A549 treated with ZK216348 at 1 μM for 4 hours (cell line): Measurements from ENCODE around the gene RNPC3. TPM values are rescaled to one million over a fixed set of nuclear protein-coding genes. Genes with fewer than 3 reads are reported as not detected.

Experiments
- total RNA-seq: library from RNA; stranded (reverse); fragments of 200-300 nt; extraction: Qiagen RNA extraction; gene quantifications from 5 replicates; pipeline ENCODE4 v1.2.3, GENCODE V29; 2022; ENCODE audit warnings: low read depth

The RNPC3 gene
- total RNA-seq, result 5.6 to 7.5 TPM (median 6.3 TPM) in 5 replicates

GRCh38 chr1:103525607-103526507 lies at the start of gene RNPC3:
Gene RNPC3, plus strand, starts transcription at chr1:103525699. Its CDS starts 372 bp downstream, at chr1:103526071.

GRCh38 chr1:103571289-103571688 lies 45.8 kb downstream of the RNPC3 start, which contains the start of gene AMY2B:
Gene AMY2B, plus strand, starts transcription at chr1:103571589. Its CDS starts 14 bp downstream, at chr1:103571603.

Other genes starting within 250 kb of the RNPC3 start
- gene AMY2B, start 45.9 kb downstream of the RNPC3 start, total RNA-seq, result 0.32 to 0.63 TPM (median 0.35 TPM) in 5 replicates
- gene AMY2A, start 91.7 kb downstream of the RNPC3 start, total RNA-seq, result not detected in 5 replicates
- not detected in 5 replicates for gene AMY1A, start 130.1 kb downstream of the RNPC3 start, total RNA-seq
- gene AMY1B, start 170.5 kb downstream of the RNPC3 start, total RNA-seq, result not detected in 5 replicates
- gene AMY1C, start 224.2 kb downstream of the RNPC3 start, total RNA-seq, result not detected in 5 replicates